ENCODE measurements around the gene NKAIN1.
"Not testable (repeated sequence)": the region's sequence is repeated elsewhere in the genome, so short reads cannot be mapped to it uniquely, and the experiment has no call there.

NKAIN1 gene

DNA sequence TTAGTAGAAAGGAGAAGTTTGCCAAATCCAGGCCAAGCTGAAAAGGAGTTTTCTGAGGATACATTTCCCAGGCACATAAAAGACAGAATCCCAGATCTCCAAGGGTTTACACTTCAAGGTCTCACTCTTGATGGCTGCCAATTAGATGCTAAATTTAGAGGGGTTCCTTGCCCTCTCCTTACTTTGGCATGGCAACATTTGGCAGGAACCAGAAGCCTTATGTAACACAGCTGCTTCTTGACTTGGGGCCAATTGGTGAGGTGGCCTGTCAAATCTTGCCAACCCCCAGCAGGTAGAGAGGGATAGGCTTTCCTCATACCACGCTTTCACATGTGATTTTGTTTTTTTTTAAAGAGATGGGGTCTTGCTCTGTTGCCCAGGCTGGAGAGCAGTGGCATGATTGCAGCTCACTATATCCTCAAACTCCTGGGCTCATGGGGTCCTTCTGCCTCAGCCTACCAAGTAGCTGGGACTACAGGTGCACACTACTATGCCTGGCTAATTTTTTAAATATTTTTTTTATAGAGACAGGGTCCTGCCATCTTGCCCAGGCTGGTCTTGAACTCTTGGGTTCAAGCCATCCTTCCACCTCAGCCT lies 25.2 kb upstream of the NKAIN1 start:
- TF ChIP-seq, protein P1, sequence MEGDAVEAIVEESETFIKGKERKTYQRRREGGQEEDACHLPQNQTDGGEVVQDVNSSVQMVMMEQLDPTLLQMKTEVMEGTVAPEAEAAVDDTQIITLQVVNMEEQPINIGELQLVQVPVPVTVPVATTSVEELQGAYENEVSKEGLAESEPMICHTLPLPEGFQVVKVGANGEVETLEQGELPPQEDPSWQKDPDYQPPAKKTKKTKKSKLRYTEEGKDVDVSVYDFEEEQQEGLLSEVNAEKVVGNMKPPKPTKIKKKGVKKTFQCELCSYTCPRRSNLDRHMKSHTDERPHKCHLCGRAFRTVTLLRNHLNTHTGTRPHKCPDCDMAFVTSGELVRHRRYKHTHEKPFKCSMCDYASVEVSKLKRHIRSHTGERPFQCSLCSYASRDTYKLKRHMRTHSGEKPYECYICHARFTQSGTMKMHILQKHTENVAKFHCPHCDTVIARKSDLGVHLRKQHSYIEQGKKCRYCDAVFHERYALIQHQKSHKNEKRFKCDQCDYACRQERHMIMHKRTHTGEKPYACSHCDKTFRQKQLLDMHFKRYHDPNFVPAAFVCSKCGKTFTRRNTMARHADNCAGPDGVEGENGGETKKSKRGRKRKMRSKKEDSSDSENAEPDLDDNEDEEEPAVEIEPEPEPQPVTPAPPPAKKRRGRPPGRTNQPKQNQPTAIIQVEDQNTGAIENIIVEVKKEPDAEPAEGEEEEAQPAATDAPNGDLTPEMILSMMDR (IDR thresholded peaks at IDR 0.05; ENCODE audit: low read depth, low read length, missing control alignments): no peak
- DNase-seq: no peak
- Histone ChIP-seq H3K27ac (no peak overlapping the region), H3K27me3 (replicated peaks) (no peaks in the 10 kb centered on the region), H3K4me3 (ENCODE audit: low read depth, low read length) (no peak overlapping the region), H3K36me3 (replicated peaks) (peaks cover 47% of the 10 kb centered on the region)
- in situ Hi-C loops (cut with HindIII; ENCODE audit: low pct_ligation_motif_present, low sequenced_read_pairs): no loop called here

DNA sequence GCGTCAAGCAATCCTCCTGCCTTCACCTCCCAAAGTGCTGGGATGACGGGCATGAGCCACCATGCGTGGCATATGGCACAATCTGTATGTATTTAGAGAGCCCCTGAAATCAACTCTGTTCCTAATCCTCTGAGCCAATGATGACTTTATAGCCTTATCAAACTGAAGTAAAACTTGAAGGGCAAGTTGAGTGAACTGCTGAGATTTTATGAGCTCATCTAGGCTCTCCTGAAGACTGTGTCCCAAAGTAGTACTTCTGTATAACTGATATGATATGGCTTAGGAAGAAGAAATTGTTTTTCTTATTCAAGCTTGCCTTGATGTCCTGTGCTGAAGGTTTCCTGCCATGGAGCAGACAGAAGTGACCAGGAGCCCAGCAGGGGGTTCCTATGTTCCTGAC lies 23.7 kb upstream of the NKAIN1 start:
- Histone ChIP-seq H3K4me3 (ENCODE audit: low read depth, low read length) (no peak overlapping the region), H3K27ac (no peak overlapping the region), H3K36me3 (replicated peaks) (peaks cover 43% of the 10 kb centered on the region), H3K27me3 (replicated peaks) (no peaks in the 10 kb centered on the region)
- DNase-seq: no peak
- in situ Hi-C loops (cut with HindIII; ENCODE audit: low pct_ligation_motif_present, low sequenced_read_pairs): no loop called here
- TF ChIP-seq, protein P1 (IDR thresholded peaks at IDR 0.05; ENCODE audit: low read depth, low read length, missing control alignments): no peak

DNA sequence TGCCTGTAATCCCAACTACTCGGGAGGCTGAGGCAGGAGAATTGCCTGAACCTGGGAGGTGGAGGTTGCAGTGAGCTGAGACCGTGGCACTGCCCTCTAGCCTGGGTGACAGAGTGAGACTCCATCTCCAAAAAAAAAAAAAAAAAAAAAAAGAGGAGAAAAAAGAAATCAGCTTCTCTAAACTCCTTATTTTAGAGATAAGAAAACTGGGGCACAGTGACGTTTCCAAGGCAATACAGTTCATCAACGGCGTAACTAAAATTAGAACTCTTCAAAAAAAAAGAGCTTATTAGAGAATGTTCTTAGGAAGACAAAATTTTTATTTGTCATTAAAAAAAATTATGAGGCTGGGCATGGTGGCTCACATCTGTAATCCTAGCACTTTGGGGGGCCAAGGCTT lies 22.7 kb upstream of the NKAIN1 start:
- DNase-seq; H3K27me3 ChIP-seq (replicated peaks); H3K4me3 ChIP-seq (ENCODE audit: low read depth, low read length); H3K27ac ChIP-seq; in situ Hi-C loops (cut with HindIII; ENCODE audit: low pct_ligation_motif_present, low sequenced_read_pairs): not testable (repeated sequence)
- H3K36me3 ChIP-seq (replicated peaks): peaks cover 35% of the 10 kb centered on the region

GRCh38 chr1:31261916-31262315 lies 22.2 kb upstream of the NKAIN1 start:
- Histone ChIP-seq H3K36me3 (replicated peaks) (peaks cover 30% of the 10 kb centered on the region), H3K4me3 (ENCODE audit: low read depth, low read length) (no peak overlapping the region), H3K27ac (no peak overlapping the region), H3K27me3 (replicated peaks) (no peaks in the 10 kb centered on the region)
- DNase-seq: no peak
- in situ Hi-C loops (cut with HindIII; ENCODE audit: low pct_ligation_motif_present, low sequenced_read_pairs): no loop called here
- TF ChIP-seq, protein P1 (IDR thresholded peaks at IDR 0.05; ENCODE audit: low read depth, low read length, missing control alignments): no peak

GRCh38 chr1:31259746-31260145 lies 20.1 kb upstream of the NKAIN1 start:
- no peak for DNase-seq
- in situ Hi-C loops (cut with HindIII; ENCODE audit: low pct_ligation_motif_present, low sequenced_read_pairs): no loop called here
- no peak overlapping the region for H3K27ac ChIP-seq

DNA sequence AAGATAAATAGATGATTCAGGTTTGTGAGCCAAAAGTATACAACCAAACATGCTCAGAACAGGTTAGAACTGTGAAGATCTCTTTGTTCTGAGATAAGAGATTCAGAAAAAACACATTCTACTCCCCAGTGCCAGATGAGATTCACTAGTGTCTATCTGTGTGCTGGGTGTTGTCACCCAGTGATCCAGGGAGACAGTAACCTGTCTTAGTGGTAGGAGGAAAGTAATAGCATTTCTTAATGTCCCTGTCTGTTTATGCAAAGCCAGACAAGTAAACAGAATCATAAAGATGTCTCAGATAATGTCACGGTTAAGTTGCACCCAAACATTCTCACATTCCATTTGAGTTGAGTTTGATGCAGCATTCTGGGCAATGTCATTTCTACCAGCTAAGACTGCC lies 18.9 kb upstream of the NKAIN1 start:
- Histone ChIP-seq H3K27ac (no peak overlapping the region), H3K27me3 (replicated peaks) (no peaks in the 10 kb centered on the region)
- in situ Hi-C loops (cut with HindIII; ENCODE audit: low pct_ligation_motif_present, low sequenced_read_pairs): no loop called here

More at GRCh38 chr1:31259746-31260145, 20.1 kb upstream of the NKAIN1 start:
- TF ChIP-seq, protein P1 (IDR thresholded peaks at IDR 0.05; ENCODE audit: low read depth, low read length, missing control alignments): no peak
- Histone ChIP-seq H3K4me3 (ENCODE audit: low read depth, low read length) (no peak overlapping the region), H3K27me3 (replicated peaks) (no peaks in the 10 kb centered on the region), H3K36me3 (replicated peaks) (peaks cover 21% of the 10 kb centered on the region)

More for the DNA sequence above, 18.9 kb upstream of the NKAIN1 start:
- H3K4me3 ChIP-seq (ENCODE audit: low read depth, low read length): no peak overlapping the region
- DNase-seq: no peak
- TF ChIP-seq, protein P1 (IDR thresholded peaks at IDR 0.05; ENCODE audit: low read depth, low read length, missing control alignments): no peak
- peaks cover 21% of the 10 kb centered on the region for H3K36me3 ChIP-seq (replicated peaks)

Data from brain microvascular endothelial cell (primary cell).